Measurements from ENCODE around the gene LCN2.

The LCN2 gene

DNA sequence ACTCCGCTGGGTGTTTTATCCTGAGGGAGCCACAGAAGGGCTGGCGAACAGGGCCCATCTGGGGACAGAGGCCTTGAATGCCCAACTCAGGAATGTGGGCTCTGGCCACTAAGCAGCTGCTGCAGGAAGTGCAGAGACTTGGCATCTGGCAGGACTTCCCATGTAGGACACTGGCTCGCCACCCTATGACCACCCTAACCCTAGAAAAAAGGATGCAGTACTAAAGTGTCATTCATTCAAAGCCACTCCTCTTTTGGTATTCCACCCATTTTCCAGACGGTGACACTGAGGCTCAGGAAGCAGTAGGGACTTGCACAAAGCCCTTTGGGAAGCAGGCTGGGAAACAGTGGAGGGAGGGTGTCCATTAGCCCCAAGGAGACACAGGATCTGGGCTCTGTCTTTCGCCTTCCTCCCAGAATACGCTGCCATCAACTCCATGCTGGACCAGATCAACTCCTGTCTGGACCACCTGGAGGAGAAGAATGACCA is 13.8 kb downstream of the LCN2 start:
- no peak for DNase-seq (ENCODE audit: low spot score)
- TF ChIP-seq CTCF (IDR thresholded peaks at IDR 0.05; ENCODE audit: extremely low read depth, missing control alignments) = no peak

- TF ChIP-seq CTCF (IDR thresholded peaks at IDR 0.05; ENCODE audit: extremely low read depth, missing control alignments) = no peak
- DNase-seq (ENCODE audit: low spot score) = no peak
Observed at GRCh38 chr9:128163523-128164306, 14.5 kb downstream of the LCN2 start.

DNA sequence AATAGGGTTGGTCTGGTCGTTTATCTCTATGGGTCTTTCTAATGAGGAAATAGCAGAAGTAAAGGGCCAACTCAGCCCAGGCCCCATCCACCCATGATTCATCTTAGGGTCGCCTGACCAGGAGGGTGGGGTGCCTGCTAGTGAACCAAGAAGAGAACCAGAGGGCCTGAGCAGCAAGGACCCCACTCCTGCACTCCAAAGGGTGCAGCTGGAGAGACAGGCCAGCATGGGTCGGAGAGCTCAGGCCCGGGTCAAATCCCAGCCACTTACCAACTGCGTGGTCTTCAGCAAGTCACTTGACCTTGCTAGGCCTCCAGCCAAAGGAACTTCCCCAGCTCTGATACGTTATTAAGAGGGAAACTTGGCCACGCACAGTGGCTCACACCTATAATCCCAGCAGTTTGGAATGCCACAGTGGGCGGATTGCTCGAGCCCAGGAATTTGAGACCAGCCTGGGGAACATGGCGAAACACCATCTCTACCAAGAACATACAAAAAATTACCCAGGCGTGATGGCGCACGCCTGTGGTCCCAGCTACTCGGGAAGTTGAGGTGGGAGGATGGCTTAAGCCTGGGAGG is 15.1 kb downstream of the LCN2 start:
- DNase-seq (ENCODE audit: low spot score) = no peak
- TF ChIP-seq CTCF (IDR thresholded peaks at IDR 0.05; ENCODE audit: extremely low read depth, missing control alignments) = no peak

GRCh38 chr9:128166169-128166568 is 16.9 kb downstream of the LCN2 start:
- DNase-seq (ENCODE audit: low spot score) = no peak
- TF ChIP-seq CTCF (IDR thresholded peaks at IDR 0.05; ENCODE audit: extremely low read depth, missing control alignments) = no peak

DNA sequence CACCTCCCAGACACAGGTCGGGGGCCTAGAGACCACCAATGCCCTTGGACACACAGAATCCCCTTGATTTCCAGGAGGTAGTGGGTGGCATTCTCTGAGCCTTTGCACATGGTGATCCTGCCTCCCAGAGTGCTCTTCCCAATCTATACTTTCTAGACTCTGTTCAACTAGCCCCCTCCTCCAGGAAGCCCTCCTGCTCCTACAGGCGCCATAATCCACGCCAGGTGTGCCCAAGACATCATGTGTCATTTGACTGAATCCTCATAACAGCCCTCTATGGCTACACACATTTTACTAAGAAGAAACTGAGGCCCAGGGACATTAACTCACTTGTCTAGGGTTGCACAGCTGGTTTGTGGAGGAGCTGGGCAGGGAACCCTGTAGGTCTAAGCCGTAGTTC is 18.0 kb downstream of the LCN2 start:
- no peak for TF ChIP-seq CTCF (IDR thresholded peaks at IDR 0.05; ENCODE audit: extremely low read depth, missing control alignments)
- no peak for DNase-seq (ENCODE audit: low spot score)

DNA sequence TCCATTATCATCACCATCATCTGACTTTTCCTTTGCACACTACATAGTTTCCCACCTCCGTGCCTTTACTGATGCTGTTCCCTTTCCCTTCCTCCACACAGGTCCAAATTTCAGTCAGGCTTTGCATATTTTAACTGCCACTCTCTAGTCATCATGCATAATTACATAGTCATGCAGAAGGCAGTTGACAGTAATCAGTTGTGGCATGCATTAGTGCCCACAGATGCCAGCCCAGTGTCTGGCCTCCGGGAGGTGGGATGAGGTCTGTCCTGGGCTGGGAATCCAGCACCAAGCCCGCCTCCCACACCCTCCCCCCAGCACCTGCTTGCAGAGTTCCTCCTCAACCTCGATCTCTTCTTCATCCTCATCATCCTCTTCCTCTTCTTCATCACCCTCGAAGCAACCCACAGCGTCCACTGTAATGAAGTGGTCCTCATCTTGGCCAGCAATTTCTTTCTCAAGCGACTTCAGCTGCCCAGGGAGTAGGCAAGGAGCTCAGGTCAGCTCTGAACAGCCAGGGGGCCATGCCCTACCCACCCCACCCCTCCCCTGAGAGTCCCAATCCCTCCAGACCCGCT is 19.6 kb downstream of the LCN2 start:
- no peak for TF ChIP-seq CTCF (IDR thresholded peaks at IDR 0.05; ENCODE audit: extremely low read depth, missing control alignments)
- no peak for DNase-seq (ENCODE audit: low spot score)

- no peak for TF ChIP-seq CTCF (IDR thresholded peaks at IDR 0.05; ENCODE audit: extremely low read depth, missing control alignments)
- no peak for DNase-seq (ENCODE audit: low spot score)
Observed at GRCh38 chr9:128169492-128169891, 20.2 kb downstream of the LCN2 start.

All from GM20000 (cell line).